ENCODE data around the gene TOP2B. TPM values are rescaled to one million over a fixed set of nuclear protein-coding genes. Genes with fewer than 3 reads are reported as not detected.

The TOP2B gene
- total RNA-seq, 1 experiment from 2014 or later: 106 TPM

DNA sequence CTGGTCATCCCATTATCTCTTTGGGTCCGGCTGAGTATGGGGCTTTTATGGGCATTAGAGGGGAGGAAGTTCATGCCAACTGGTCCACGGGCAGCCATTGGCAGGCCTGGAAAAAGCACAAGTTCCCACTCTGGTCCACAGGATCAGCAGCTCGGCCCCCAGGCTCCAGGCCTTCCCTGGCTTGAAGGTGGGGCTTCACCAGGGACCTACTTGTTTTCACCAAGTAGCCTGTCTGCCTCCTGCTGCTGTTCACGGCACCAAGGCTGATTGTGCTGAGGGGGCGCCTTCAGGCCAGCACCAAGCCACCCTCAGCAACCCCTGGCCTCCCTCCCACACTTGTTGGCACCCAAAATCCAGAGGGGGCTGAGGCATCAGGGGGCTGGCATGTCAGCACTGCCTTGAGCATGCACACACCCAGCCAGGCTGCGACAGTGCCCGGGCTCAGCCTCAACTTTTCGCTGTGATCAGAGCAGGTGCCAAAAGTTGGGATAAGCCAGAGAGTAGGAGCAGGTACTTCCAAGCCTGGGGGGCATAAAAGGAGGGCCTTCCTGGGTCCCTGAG, 9.1 kb upstream of the TOP2B start:
- Histone ChIP-seq H3K9me2 (ENCODE audit: insufficient read depth) (no peaks in the 10 kb centered on the region), H3F3A (ENCODE audit: insufficient read depth, low read depth) (no peaks in the 10 kb centered on the region), H3K4me2 (no peak overlapping the region), H3K27ac (no peak overlapping the region), H4K20me1 (ENCODE audit: insufficient read depth) (no peaks in the 10 kb centered on the region), H3K27me3 (ENCODE audit: insufficient read depth, low read depth) (no peaks in the 10 kb centered on the region), H3K79me2 (ENCODE audit: low read depth) (no peaks in the 10 kb centered on the region), H3K9me3 (ENCODE audit: insufficient read depth, low read depth) (no peaks in the 10 kb centered on the region), H2AFZ (no peak overlapping the region), H3K4me3 (no peak overlapping the region), H3K36me3 (ENCODE audit: low read depth) (no peaks in the 10 kb centered on the region), H3K4me1 (replicated peaks; ENCODE audit: insufficient read depth) (no peaks in the 10 kb centered on the region)
- DNase-seq: no peak
- TF ChIP-seq, protein P1, sequence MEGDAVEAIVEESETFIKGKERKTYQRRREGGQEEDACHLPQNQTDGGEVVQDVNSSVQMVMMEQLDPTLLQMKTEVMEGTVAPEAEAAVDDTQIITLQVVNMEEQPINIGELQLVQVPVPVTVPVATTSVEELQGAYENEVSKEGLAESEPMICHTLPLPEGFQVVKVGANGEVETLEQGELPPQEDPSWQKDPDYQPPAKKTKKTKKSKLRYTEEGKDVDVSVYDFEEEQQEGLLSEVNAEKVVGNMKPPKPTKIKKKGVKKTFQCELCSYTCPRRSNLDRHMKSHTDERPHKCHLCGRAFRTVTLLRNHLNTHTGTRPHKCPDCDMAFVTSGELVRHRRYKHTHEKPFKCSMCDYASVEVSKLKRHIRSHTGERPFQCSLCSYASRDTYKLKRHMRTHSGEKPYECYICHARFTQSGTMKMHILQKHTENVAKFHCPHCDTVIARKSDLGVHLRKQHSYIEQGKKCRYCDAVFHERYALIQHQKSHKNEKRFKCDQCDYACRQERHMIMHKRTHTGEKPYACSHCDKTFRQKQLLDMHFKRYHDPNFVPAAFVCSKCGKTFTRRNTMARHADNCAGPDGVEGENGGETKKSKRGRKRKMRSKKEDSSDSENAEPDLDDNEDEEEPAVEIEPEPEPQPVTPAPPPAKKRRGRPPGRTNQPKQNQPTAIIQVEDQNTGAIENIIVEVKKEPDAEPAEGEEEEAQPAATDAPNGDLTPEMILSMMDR (conservative IDR thresholded peaks at IDR 0.05): no peak
- TF ChIP-seq EZH2 (IDR thresholded peaks at IDR 0.05; ENCODE audit: low read depth): no peak
- ChIA-PET CTCF (interaction anchor here (0.6 kb wide), 2 partner anchors 8 to 12 kb away, joined by 3 to 8 read pairs; no protein-coding TSS in a partner anchor), POLR2A (ENCODE audit: unreplicated experiment) (no interaction called here)
- BruUV-seq (replicated peaks): no TSS peak
- intact Hi-C loops (cut with micrococcal nuclease; ENCODE audit: unreplicated experiment): no loop called here

DNA sequence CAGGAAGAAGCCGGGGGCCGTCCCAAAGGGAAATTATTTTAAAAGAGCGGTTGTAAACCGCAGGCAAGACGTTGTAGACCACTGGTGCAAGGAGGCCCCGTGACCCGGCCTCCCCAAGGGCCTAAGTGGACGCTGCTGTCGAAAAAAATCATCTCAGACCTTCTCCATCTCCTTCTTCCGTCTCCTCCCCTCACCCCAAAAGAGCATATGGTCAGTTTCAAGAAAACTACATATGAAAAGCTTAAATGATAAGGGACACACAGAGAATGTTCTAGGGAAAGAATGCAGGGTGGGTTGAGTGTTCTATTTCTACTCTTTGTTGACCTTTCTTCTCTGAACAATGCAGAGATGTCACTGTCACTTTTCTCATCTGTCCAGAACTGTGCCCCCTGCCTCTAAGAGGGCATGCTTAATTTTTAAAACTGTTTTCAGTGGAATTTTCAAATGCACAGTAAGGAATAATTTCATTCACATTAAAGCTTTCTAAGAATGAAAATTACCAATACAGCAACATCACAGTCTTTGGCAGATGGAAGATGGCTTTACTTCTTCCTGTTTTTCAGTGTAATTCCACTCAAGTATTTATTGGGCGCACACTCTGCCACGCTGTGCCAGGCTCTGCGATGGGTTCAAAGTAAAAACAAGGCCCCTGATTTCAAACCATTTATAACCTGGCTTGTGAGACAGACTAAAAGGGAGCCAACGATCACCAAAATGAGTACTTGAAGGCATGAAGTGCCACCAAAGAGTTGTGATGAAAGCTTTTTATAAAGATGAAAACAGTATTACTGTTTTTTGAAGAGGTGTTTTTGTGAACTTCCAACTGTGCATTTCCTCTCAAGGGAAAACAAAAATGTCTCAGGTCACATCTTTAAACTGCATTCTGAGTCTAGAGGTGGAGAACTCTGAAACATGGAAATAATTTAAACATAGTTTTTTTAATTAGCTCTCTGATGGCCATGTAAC, 891 bp upstream of the TOP2B start:
- H3K9me3 ChIP-seq (ENCODE audit: insufficient read depth, low read depth): no peaks in the 10 kb centered on the region
- intact Hi-C loops (cut with micrococcal nuclease; ENCODE audit: unreplicated experiment): loop anchor here (2.0 kb wide), 1 partner anchor 117 kb away; the partner anchor contains the start of gene NGLY1
- TSS peak; percentile 58 for BruUV-seq (replicated peaks)
- no peak for TF ChIP-seq EZH2 (IDR thresholded peaks at IDR 0.05; ENCODE audit: low read depth)
- TF ChIP-seq, protein P1 (conservative IDR thresholded peaks at IDR 0.05): no peak
- ChIA-PET POLR2A (ENCODE audit: unreplicated experiment) (interaction anchor here (0.7 kb wide), 2 partner anchors 20 to 1427 kb away, joined by 3 read pairs; no protein-coding TSS in a partner anchor), CTCF (interaction anchor here (0.6 kb wide), 1 partner anchor 8 kb away, joined by 3 read pairs; no protein-coding TSS in a partner anchor)
- peaks cover 17% of the 10 kb centered on the region for H3K4me1 ChIP-seq (replicated peaks; ENCODE audit: insufficient read depth)
- H3K27ac ChIP-seq: no peak overlapping the region
- H4K20me1 ChIP-seq (ENCODE audit: insufficient read depth): peaks cover 15% of the 10 kb centered on the region
- peak overlapping the region; percentile 89 for H3K4me3 ChIP-seq
- H3K4me2 ChIP-seq: peak overlapping the region; percentile 76
- peak overlapping the region; percentile 82 for H2AFZ ChIP-seq
- peaks cover 5% of the 10 kb centered on the region; the same call in 1 of the 2 replicates for H3F3A ChIP-seq (ENCODE audit: insufficient read depth, low read depth)
- H3K9me2 ChIP-seq (ENCODE audit: insufficient read depth): no peaks in the 10 kb centered on the region
- H3K79me2 ChIP-seq (ENCODE audit: low read depth): peaks cover 34% of the 10 kb centered on the region
- no peaks in the 10 kb centered on the region for H3K27me3 ChIP-seq (ENCODE audit: insufficient read depth, low read depth)
- no peaks in the 10 kb centered on the region for H3K36me3 ChIP-seq (ENCODE audit: low read depth)
- no peak for DNase-seq
